ENCODE data around the gene SLC10A1. TPM values are rescaled to one million over a fixed set of nuclear protein-coding genes. Genes with fewer than 3 reads are reported as not detected.

Gene SLC10A1
- total RNA-seq, 1 donor from 2014 or later = not detected

Other genes with a start within 250 kb of the SLC10A1 start
- not detected for gene CCDC177, start 222.4 kb downstream of the SLC10A1 start, total RNA-seq
- 35.2 TPM for gene SUSD6, start 185.6 kb downstream of the SLC10A1 start, total RNA-seq
- gene SRSF5, start 30.1 kb downstream of the SLC10A1 start, total RNA-seq = 217 TPM
- 0.12 TPM for gene SMOC1, start 82.2 kb upstream of the SLC10A1 start, total RNA-seq

Data from esophagus mucosa (tissue), 1 donor.